ENCODE measurements around the gene STK32C.

DNA sequence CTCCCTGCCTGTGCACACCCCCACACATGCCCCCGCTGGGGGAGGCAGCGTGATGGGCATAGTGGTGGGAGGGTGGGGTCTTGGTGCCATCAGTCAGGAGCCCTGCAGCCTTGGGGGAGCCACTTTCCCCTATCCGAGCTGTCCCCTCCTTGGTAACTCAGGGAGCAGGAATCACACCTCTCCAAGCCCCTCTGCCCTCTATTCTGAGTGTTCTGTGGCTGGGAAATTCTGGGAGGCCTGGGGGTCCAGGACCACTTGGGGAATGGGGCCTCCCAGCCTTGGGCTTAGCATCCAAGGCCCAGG, 109.7 kb downstream of the STK32C start:
- TF ChIP-seq, protein P1, sequence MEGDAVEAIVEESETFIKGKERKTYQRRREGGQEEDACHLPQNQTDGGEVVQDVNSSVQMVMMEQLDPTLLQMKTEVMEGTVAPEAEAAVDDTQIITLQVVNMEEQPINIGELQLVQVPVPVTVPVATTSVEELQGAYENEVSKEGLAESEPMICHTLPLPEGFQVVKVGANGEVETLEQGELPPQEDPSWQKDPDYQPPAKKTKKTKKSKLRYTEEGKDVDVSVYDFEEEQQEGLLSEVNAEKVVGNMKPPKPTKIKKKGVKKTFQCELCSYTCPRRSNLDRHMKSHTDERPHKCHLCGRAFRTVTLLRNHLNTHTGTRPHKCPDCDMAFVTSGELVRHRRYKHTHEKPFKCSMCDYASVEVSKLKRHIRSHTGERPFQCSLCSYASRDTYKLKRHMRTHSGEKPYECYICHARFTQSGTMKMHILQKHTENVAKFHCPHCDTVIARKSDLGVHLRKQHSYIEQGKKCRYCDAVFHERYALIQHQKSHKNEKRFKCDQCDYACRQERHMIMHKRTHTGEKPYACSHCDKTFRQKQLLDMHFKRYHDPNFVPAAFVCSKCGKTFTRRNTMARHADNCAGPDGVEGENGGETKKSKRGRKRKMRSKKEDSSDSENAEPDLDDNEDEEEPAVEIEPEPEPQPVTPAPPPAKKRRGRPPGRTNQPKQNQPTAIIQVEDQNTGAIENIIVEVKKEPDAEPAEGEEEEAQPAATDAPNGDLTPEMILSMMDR (IDR thresholded peaks at IDR 0.05), result no peak
- TF ChIP-seq POLR2A (IDR thresholded peaks at IDR 0.05; ENCODE audit: low read depth), result no peak
- TF ChIP-seq POLR2AphosphoS5 (IDR thresholded peaks at IDR 0.05), result no peak
- no peak for TF ChIP-seq EP300 (IDR thresholded peaks at IDR 0.05)

Data from esophagus muscularis mucosa (tissue), 4 donors.